Measurements from ENCODE around the gene MFSD6L.

Gene MFSD6L

DNA sequence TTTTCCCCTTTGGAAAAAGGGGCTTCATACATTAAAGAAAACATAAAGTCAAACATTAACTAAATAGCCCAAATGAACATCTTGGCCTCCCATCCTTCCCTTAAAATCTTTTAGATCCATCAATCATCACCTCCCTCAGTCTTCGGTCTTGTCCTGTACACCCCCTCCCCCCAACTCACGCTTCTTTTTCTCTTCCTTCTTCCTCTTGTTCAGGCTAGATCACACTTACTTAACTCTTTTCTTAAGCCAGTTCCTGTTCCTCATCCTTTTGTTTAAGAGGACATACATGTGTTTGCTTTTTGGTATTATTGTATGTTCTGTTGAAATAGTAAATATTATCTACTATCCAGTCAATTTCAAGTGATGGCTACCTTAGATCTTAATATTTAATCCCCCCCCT is 5.5 kb downstream of the MFSD6L start:
- no peak for DNase-seq (ENCODE audit: low read depth)

DNA sequence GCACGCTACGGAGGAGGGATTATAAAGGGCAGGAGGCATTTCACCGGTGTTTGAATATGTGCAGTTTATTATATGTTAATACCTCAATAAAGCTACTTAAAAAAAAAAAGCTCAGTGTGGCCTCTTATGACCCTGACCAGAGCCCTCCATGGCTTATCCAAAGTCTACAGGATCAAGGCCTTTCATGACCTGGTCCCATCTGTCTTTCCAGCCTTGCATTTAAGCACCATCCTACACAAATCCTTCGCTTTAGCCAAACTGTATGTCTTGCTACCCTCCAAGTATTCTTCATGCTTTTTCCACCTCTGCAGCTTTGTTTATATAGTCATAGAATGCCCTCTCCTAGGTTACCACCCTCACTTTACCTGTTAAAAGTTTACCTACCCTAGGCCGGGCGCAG is 6.5 kb downstream of the MFSD6L start:
- DNase-seq (ENCODE audit: low read depth), result no peak

DNA sequence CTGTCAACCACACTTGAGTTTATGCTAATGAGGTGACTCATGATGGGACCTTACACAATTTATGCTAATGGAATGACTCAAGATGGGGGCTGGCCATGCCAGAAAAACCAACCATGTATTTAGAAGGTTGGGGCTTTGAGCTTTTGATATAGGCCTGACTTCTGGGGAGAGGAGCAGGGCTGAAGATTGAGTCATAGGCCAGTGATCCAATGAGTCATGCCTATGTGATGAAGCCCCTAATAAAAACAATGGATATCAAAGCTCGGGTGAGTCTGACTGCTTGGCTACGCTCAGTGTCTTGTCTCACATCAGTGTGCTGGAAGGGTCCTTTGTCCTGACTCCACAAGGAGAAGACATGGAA is 7.3 kb downstream of the MFSD6L start:
- no peak for DNase-seq (ENCODE audit: low read depth)

DNA sequence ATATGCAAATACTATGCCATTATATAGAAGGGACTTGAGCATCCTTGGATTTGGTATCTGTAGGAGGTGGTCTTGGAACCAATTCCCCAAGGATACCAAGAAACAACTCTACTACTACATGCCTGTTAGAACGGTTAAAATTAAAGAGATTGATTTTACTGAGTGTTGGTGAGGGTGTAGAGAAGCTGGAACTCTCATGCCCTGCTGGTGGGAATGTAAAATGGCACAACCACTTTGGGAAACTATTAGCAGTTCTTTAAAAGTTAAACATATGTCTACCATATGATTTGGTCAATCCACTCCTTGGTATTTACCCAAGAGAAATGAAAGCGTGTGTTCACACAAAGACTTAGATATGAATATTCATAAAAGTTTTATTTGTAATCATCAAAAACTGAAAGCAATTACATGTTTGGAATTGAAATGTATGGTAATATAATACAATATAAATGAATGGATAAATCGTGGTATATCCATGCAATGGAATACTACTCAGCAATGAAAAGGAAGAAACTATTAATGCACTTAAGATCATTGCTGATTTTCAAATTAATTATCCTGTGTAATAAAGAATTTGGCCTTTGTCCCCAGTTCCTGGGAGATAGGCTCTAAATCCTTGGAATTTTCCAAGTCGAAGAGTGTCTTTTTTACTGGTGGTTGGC is 7.8 kb downstream of the MFSD6L start:
- DNase-seq (ENCODE audit: low read depth), result no peak

DNA sequence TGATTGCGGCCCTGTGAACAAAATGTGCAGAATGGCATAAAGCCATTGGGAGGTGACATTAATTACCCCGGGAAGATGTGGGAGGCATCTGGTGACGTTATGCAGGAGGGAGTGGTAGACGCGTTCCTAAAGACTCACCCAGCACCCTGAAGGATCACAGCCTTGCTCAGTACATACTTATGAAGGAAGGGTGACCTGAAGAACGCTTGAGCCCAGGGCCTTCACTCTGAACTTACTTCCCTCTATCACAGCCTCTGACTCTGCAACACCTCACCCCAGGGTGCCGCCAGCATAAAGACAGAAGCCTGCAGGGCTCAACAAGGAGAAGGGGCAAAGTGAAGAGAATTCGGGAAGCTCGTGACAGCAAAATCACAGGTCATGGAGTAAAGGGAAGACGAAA is 9.4 kb downstream of the MFSD6L start:
- DNase-seq (ENCODE audit: low read depth), result no peak

DNA sequence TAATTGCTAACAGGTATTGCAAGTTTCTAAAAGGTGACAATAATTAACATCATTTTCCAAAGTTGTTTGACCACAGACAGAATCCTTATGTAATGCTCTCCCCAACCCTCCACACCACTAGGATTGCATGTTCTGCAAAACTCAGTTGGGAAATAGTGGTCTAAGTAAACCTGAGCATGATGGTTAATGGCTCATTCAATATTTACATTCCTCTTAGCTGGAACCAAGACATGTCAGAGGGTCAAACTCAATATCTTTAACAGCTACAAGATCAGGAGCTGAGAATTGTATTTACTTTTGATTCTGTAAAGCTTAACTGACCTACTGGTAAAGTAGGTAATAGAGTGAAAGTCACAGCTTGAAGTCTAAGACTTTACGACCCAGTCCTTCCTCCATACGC is 10.2 kb downstream of the MFSD6L start:
- DNase-seq (ENCODE audit: low read depth), result no peak

DNA sequence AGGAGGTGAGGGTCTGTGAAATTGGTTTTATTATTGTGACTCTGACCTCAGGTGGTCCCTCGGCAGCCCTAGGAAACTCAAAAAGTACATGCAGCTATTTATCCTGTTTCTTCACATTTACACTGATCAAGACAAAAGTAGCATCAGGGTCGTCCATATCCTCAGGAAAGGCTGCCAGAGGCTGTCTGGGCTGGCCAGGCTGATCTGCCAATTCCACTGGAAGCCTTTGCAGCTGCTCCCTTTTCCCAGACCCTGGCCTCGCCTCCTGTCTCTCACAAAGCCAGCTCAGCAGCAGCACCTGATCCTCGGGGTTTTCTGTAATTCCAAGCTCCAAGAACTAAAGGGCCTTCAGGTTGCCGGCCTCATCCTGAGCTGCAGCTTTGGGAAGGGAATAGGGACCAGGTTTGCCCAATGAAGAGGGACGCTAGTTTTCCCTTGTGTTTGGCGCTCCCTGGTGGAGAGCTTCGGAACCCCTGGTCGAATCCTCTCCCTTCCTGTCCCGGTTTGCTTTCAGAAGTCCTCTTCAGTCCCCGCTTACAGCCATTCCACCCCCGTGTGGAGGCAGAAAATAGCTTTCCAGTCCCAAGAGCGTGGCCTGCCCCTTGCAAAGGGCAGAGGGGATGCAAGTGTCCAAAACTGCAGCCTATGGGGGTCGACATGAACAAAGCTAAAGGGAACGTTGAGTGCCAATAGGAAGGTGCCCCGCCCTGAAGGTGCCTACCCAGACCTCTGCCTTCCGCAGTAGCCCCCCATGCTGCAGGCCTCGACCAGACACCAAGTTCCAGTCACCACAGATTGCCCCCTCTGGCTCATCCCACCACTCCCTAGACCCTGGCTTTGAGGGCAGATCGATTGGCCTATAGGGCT is 13.4 kb downstream of the MFSD6L start:
- peak; percentile 48 for DNase-seq (ENCODE audit: low read depth)

DNA sequence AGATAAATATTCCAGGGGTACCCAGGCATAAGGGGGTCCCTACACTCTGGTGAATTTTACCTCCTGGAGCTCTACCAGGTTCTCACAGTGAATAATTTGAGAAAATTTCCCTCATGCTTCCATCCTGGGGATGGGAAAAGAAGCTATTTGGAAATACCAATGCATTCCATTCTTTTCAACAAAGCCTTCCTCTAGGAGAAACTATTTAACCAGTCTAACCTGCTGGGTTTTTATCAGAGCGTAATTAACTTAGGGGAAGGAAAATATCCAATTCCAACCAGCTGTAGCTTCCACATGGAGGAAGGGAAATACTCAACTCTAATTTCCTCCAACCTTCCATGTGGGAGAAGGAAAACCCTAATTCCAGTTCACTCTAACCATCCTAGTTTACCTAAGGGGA is 17.0 kb downstream of the MFSD6L start:
- no peak for DNase-seq (ENCODE audit: low read depth)

DNA sequence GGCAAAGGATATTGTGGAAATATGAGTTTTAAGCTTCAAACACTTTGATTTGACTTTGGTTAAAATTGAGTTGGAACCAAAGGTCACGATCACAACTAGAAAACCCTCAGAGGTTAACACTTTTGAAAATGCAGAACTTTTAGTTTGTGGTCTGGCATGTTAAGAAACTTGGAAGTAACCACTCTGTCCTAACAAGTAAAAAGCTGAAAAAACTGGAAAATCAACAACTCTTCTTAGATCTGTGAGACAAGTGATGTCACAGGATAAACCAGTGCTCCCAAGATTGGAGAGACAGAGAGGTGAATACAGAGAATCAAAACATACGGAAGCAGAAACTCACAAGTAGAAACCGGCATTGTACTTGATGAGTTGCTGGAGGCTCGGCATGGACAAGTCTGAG is 17.4 kb downstream of the MFSD6L start:
- DNase-seq (ENCODE audit: low read depth), result no peak

DNA sequence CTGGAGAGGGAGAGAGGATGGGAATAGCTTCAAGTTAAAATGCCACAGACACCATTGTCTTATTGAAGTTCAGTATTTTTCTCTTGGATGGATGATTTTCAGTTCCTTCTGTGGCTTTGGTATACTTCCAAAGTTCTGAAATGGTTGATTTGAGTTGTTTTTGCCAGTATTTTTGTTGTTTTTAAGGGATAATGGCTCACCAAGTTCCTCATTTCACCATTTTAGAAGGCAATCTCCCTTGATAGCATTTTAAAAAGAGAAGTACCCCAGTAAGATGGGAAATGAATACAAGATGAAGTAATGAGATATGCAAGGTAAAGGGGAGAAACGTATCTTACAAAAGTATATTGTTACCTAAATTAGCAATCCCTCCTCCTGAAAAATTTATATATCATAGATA is 22.3 kb downstream of the MFSD6L start:
- no peak for DNase-seq (ENCODE audit: low read depth)

DNA sequence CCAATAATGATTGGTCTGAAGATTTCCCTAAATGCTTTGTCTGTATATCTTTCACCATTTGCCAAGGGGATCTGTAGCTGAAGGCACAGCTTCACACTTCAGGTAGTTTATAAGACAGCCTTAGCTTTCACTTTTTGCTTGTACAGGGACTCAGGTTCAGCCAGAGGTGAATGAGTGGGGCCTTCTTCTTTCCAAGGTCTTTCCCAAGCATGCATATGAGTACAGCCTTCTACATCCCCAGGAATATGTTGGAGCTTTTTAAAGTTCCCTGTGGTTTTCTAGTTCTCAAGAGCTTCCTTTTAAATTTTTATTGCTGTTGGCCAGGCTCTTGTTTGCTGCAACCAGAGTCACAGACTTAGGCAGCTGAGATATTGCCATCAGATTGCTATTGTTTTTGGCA is 22.9 kb downstream of the MFSD6L start:
- no peak for DNase-seq (ENCODE audit: low read depth)

DNA sequence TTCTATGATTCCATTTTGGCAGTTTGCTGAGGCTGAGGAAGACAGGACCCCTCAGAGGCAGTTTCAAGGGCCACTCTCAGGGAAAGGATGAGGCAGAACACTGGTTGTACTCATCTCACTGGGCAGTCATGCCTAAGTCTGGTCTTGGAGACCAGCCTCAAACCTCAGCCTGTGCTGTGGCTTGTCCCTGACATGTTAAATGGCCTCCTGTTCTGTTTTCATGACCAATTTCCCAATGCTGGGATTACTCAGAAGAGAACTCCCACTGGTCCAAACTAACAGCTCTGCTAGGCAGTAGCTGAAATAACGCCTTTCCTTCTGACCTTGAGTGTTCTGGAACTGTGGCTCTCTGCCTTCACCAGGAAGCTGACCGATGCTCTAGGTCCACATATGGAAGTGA is 32.4 kb downstream of the MFSD6L start:
- no peak for DNase-seq (ENCODE audit: low read depth)

DNA sequence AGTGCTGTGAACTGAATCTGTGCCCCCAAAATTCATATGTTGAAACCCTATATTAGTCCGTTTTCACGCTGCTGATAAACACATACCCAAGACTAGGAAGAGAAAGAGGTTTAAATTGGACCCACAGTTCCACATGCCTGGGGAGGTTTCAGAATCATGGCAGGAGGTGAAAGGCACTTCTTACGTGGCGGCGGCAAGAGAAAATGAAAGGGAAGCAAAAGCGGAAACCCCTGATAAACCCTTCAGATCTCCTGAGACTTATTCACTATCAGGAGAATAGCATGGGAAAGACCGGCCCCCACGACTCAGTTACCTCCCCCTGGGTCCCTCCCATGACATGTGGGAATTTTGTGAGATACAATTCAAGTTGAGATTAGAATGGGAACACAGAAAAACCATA is 37.2 kb downstream of the MFSD6L start:
- no peak for DNase-seq (ENCODE audit: low read depth)

DNA sequence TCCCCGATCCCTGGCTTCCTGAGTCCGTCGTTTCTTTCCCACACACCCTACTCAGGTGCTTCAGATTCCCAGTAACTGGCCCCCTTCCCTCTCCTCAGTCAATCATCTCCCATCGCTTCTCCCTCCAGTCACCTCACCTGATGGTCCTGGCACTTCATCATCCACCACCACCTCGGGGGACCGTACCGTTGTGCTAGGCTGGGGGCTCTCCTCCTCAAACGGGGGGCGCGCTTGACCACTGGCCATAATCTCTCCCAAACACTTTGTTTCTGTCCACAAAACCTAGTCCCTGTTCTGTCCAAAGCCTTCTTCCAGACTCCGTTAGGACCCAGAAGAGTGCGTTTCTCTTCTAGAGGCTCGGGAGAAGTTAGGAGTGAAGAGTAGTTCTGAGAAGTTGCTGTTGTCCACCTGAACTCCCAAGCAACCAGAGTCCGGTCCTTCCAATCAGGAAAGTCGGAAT is 41.0 kb downstream of the MFSD6L start, which contains the start of gene SPDYE4:
Gene SPDYE4, minus strand, starts transcription at position 410 of the 460 bp plus-strand sequence. Its CDS starts 164 bp downstream, at position 246.
- no peak for DNase-seq (ENCODE audit: low read depth)

DNA sequence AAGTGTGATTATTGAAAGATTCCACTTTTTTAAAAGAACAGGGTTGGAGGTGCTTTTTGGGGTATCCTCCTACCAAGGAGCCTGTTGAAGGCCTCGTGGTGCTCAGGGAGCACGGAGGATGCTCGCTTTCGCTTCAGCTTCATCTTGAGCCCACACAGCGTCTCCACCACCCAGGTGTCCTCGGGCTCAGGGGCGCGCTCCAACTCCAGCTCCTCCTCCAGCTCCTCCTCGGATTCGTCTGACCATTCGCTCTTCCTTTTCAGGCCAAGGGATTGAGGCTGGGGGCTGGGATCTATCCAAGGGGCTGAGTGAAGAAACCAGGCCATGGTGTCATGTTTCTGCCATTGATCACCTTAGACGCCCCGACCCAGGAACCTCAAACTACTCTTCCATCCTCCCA is 42.0 kb downstream of the MFSD6L start:
- no peak for DNase-seq (ENCODE audit: low read depth)

DNA sequence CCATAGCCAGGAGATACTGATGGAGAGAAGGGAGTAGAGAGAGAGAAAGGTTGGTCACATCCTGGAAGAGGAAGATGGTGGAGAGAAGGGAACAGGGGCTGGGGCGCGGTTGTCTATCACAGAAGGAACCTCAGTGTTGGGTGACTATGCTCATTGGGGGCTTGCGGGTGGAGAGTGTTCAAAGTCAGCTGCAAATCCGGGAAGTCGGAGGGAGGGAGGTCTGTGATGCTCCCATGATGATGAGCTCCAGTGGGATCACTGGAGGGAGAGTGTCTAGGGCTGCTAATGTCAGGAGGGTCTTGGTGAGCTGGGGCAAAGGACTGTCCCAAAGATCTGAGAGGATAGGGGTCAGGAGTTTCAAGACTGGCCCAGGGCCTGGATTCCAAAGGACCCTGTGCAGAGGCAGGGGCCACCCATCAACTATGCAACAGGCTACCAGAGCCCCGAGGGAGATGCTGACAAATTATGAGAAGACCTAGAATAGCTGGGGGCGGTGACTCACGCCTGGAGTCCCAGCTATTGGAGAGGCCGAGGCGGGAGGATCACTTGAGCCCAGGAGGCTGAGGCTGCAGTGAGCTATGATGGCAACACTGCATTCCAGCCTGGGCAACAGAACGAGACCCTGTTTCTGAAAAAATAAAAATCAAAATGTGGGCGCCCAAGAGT is 43.4 kb downstream of the MFSD6L start:
- DNase-seq (ENCODE audit: low read depth), result no peak

DNA sequence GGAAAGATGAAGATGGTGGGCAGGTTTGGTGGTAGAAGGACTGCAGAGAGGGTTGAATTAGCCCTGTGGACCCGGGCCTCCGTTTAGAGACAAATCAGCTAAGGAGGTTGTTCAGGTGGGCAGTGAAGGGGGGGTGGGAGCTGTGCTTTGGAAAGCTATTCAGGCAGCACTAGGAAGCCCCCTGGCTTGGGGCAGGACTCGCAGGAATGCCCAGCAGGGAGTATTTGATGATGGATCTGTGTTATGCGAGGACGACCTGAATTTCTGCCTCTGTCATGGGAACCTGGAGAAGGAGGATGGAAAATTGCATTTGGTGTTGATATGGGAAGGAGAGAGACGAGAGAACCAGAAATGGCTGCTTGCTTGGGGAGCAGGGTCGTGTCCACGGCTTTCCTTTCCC is 44.3 kb downstream of the MFSD6L start:
- DNase-seq (ENCODE audit: low read depth), result no peak

DNA sequence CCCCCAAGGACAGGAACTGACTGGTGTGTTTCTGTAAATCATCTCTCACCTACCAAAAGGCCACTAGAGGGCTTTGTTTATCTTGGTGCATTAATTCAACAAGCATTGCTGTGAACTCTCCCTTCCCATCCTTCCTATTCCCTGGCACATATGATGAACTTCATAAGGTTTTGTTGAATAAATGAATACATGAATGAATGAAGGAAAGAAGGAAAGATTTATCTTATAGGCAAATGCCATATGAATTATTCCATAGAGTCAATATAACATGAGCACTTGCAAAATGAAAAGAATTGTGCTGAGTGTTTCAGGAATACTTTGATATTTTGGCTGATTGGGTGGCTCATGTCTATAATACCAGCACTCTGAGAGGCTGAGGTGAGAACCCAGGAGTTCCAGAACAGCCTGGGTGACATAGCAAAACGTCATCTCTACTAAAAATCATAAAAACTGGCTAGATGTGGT is 45.2 kb downstream of the MFSD6L start:
- DNase-seq (ENCODE audit: low read depth), result no peak

DNA sequence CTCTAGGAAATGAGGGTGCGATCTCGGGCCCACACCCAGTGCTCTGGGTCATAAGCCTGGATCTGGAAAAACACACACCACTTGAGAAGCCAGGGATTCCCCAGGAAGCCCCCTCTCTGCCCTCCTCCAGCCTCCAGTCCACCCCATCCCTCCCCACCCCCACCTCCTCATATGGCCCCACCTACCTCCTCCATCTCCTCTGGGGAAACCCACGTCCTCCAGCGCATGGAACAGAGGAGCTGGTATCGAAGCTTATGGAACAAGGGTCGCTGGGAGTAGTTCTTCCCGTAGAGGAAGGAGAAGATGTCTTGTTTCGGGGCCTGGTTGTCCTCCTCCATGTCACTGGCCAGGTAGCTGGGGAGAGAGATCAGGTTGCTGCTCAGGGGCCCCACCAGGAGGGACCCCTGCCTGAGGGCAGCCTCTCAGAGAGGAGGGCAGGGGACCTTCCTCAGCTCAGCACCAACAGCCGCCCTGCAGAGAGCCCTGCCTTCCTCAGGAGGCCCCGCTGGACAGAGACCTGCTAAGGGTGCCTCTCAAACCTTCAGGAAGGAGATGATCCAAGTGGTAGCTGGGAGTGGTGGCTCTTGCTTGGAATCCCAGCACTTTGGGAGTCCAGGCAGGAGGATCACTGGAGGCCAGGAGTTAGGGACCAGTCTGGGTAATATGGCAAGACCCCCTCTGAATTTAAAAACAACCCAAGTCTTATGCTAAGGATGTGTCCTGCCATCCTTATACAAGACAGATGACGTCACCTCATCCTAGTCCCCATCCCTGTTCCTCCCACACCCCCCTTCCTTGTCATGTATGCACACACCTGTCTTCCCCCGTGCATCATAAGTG is 45.8 kb downstream of the MFSD6L start:
- DNase-seq (ENCODE audit: low read depth), result no peak

DNA sequence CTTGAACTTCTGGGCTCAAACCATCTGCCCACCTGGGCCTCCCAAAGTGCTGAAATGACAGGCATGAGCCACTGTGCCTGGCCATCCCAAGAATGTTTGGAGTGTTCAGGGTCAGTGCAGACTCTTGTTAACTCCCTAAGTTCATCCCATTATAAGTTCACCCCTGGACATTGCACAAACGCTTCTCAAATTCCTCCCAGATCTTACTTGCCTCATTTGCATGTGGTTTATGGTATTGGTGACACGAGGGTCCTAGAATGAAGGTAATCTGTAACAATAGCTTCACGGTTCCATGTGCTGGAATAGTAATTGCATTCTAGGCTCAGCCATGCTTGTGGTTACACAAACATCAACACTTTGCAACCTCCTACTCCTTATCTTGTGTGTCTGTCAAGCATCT is 49.5 kb downstream of the MFSD6L start:
- DNase-seq (ENCODE audit: low read depth), result no peak

DNA sequence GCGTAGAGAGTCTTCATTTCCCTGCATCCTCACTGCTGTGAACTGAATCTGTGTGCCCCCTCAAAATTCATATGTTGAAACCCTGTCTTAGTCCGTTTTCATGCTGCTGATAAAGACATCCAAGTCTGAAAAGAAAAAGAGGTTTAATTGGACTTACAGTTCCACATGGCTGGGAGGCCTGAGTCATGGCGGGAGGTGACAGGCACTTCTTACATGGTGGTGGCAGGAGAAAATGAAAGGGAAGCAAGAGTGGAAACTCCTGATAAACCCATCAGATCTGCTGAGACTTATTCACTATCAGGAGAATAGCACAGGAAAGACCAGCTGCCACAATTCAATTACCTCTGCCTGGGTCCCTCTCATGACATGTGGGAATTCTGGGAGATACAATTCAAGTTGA is 51.4 kb downstream of the MFSD6L start:
- DNase-seq (ENCODE audit: low read depth), result no peak
